Measurements from ENCODE around the gene SLC9A3. TPM values are rescaled to one million over a fixed set of nuclear protein-coding genes. Genes with fewer than 3 reads are reported as not detected.

SLC9A3 gene
- total and polyA plus RNA-seq, 2 of the 13 experiments (the other 11 are each of a cell fraction or from before 2014, with no cell fraction given), result 1.5 to 1.8 TPM

DNA sequence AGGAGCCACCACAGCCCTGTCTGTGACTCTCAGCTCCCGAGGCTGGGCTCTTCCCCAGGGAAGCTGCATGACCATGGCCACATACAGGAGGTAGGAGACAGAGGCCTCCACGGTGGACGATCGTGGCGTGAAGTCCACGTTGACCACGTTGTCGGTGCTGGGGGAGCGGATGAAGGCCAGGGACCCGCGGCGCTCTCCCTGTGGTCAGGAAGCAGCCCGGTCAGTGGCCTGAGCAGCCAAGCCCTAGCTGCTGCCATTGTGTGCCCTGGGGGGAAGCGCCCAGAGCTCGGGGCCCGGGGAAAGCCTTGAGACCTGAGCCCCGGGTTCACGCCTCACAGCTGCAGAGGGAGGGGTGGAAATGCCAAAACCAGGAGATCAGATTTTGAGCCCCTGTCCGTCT lies 47.0 kb downstream of the SLC9A3 start (continued):
- 0 out of 2 replicates have a peak, but pooled peaks have one; percentile 57 for TF ChIP-seq ZC3H13 (CRISPR knock-in tag; IDR thresholded peaks at IDR 0.05)
- no peak for TF ChIP-seq ZNF761 (CRISPR knock-in tag; conservative IDR thresholded peaks at IDR 0.05)
- TF ChIP-seq TSC22D2 (CRISPR knock-in tag; IDR thresholded peaks at IDR 0.05; ENCODE audit: borderline replicate concordance), result no peak
- TF ChIP-seq DDIT3 (CRISPR knock-in tag; IDR thresholded peaks at IDR 0.05), result no peak
- no peak for TF ChIP-seq IRX3 (CRISPR knock-in tag; IDR thresholded peaks at IDR 0.05; ENCODE audit: borderline replicate concordance, low read depth)
- no peak for TF ChIP-seq SP5 (CRISPR knock-in tag; IDR thresholded peaks at IDR 0.05; ENCODE audit: borderline replicate concordance, low read depth)
- no peak for TF ChIP-seq ZNF773 (CRISPR knock-in tag; IDR thresholded peaks at IDR 0.05; ENCODE audit: borderline replicate concordance)
- no peak for TF ChIP-seq ZNF10 (CRISPR knock-in tag; IDR thresholded peaks at IDR 0.05; ENCODE audit: borderline replicate concordance, low read depth)
- TF ChIP-seq HIC2 (CRISPR knock-in tag; IDR thresholded peaks at IDR 0.05; ENCODE audit: low read depth), result no peak
- TF ChIP-seq AGO1 (IDR thresholded peaks at IDR 0.05; ENCODE audit: low read depth, low read length, poor library complexity, severe bottlenecking), result peak; percentile 81
- TF ChIP-seq KDM2A (CRISPR knock-in tag; IDR thresholded peaks at IDR 0.05; ENCODE audit: borderline replicate concordance, low read depth), result 0 out of 2 replicates have a peak, but pooled peaks have one; percentile 14

DNA sequence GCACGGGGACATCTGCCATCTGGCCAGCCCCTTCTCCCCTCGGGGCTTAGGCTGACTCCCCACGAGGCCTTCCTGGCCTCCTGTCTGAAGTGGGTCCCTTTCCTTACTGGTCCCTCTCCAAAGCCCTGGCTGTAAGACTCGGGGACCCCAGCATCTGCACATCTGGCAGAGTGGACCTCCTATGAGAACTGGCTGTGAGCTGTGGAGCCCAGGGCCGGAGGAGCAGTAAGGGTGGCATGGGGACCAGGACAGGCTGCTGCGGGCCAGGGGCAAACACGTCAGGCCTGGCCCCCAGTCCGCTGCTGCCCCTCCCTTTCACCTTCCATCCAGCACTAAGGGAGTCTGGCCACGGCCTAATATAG lies 47.5 kb downstream of the SLC9A3 start:
- intact Hi-C loops (cut with micrococcal nuclease; ENCODE audit: unreplicated experiment) (no loop called here), in situ Hi-C loops (cut with HindIII; ENCODE audit: extremely low pct_ligation_motif_present, low pct_unique_long_range_greater_than_20kb) (no loop called here)
- no peak overlapping the region for H3K9ac ChIP-seq (ENCODE audit: insufficient read depth, low read depth, low read length)
- ChIA-PET CTCF (ENCODE audit: low intra/inter-chr PET ratio, low total read pairs) (no interaction called here), POLR2A (no interaction called here)
- no peaks in the 10 kb centered on the region; a peak in 1 of 5 replicates for H3K36me3 ChIP-seq (replicated peaks in 1 of 2; ENCODE audit: control insufficient read depth in 1 of 2, insufficient read depth in 2 of 2, low read length in 2 of 2)
- H3K4me3 ChIP-seq (replicated peaks in 1 of 3; ENCODE audit: insufficient read depth in 1 of 3, low read depth in 2 of 3, low read length in 3 of 3), result no peak overlapping the region
- DNase-seq (ENCODE audit: low spot score) (no peak), ATAC-seq (no peak), FAIRE-seq (no peak)
- WGBS (ENCODE audit: low lambda C conversion rate), result 35% methylated on average over 7 of the region's 9 CpGs
- H3K4me1 ChIP-seq (ENCODE audit: insufficient read depth, low read length), result peaks cover 20% of the 10 kb centered on the region
- peaks cover 19 to 69% of the 10 kb centered on the region in 2 experiments for H3K27me3 ChIP-seq (ENCODE audit: control insufficient read depth in 1 of 2, insufficient read depth in 2 of 2, low read length in 2 of 2)
- H2AFZ ChIP-seq (ENCODE audit: low read length), result no peak overlapping the region
- BruUV-seq (replicated peaks), result no TSS peak
- TF ChIP-seq, protein P1, sequence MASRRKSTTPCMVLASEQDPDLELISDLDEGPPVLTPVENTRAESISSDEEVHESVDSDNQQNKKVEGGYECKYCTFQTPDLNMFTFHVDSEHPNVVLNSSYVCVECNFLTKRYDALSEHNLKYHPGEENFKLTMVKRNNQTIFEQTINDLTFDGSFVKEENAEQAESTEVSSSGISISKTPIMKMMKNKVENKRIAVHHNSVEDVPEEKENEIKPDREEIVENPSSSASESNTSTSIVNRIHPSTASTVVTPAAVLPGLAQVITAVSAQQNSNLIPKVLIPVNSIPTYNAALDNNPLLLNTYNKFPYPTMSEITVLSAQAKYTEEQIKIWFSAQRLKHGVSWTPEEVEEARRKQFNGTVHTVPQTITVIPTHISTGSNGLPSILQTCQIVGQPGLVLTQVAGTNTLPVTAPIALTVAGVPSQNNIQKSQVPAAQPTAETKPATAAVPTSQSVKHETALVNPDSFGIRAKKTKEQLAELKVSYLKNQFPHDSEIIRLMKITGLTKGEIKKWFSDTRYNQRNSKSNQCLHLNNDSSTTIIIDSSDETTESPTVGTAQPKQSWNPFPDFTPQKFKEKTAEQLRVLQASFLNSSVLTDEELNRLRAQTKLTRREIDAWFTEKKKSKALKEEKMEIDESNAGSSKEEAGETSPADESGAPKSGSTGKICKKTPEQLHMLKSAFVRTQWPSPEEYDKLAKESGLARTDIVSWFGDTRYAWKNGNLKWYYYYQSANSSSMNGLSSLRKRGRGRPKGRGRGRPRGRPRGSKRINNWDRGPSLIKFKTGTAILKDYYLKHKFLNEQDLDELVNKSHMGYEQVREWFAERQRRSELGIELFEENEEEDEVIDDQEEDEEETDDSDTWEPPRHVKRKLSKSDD (CRISPR knock-in tag; IDR thresholded peaks at IDR 0.05; ENCODE audit: low read depth), result no peak
- no peak for TF ChIP-seq POGZ (CRISPR knock-in tag; IDR thresholded peaks at IDR 0.05)
- H3K27ac ChIP-seq (ENCODE audit: extremely low read length, insufficient read depth, low read length), result no peak overlapping the region
- H4K20me1 ChIP-seq (ENCODE audit: insufficient read depth, low read length), result 0 out of 2 replicates have a peak, but pooled peaks cover under 1% of the 10 kb centered on the region
- H3K79me2 ChIP-seq (ENCODE audit: insufficient read depth, low read length), result peaks cover 3% of the 10 kb centered on the region
- no peaks in the 10 kb centered on the region for H3K9me3 ChIP-seq (ENCODE audit: low read length)
- H3K4me2 ChIP-seq (ENCODE audit: low read depth, low read length), result no peak overlapping the region

All from HepG2 (cell line).